Measurements from ENCODE around the gene TRIM66. TPM values are rescaled to one million over a fixed set of nuclear protein-coding genes. Genes with fewer than 3 reads are reported as not detected.

The TRIM66 gene
- polyA plus RNA-seq, 10 donors, result 0.89 to 6.8 (median 2.6) TPM

- DNase-seq, result peak in 2 of 3 donors; percentile 75 to 84
These were observed 35.6 kb upstream of the TRIM66 start for GRCh38 chr11:8717876-8718753.

GRCh38 chr11:8717544-8717875 lies 35.0 kb upstream of the TRIM66 start:
- no peak for DNase-seq

- peak in 1 of 3 donors; percentile 63 for DNase-seq
These were observed 33.0 kb upstream of the TRIM66 start for GRCh38 chr11:8715501-8715900.

GRCh38 chr11:8714622-8715225 lies 32.3 kb upstream of the TRIM66 start:
- no peak for DNase-seq

- DNase-seq, result peak in 1 of 3 donors; percentile 72
These were observed 31.4 kb upstream of the TRIM66 start for GRCh38 chr11:8713760-8714454.

GRCh38 chr11:8712506-8712905 lies 30.0 kb upstream of the TRIM66 start:
- no peak for DNase-seq

- DNase-seq, result no peak
These were observed 29.5 kb upstream of the TRIM66 start for GRCh38 chr11:8711895-8712442.

- DNase-seq, result peak in 1 of 3 donors; percentile 40
These were observed 27.3 kb upstream of the TRIM66 start for GRCh38 chr11:8709777-8710176.

- peak; percentile 93 to 96 (median 95) for DNase-seq
These were observed 26.7 kb upstream of the TRIM66 start for GRCh38 chr11:8709002-8709672.

GRCh38 chr11:8707541-8708191 lies 25.2 kb upstream of the TRIM66 start:
- peak in 2 of 3 donors; percentile 82 to 91 for DNase-seq

- DNase-seq, result no peak
These were observed 24.4 kb upstream of the TRIM66 start for GRCh38 chr11:8706673-8707432.

GRCh38 chr11:8705146-8705545 lies 22.7 kb upstream of the TRIM66 start:
- DNase-seq, result no peak

GRCh38 chr11:8704136-8704535 lies 21.7 kb upstream of the TRIM66 start:
- DNase-seq, result no peak

- DNase-seq, result no peak
These were observed 20.1 kb upstream of the TRIM66 start for GRCh38 chr11:8702598-8702915.

- no peak for DNase-seq
These were observed 19.6 kb upstream of the TRIM66 start for GRCh38 chr11:8701891-8702597.

- peak in 1 of 3 donors; percentile 44 for DNase-seq
These were observed 17.4 kb upstream of the TRIM66 start for GRCh38 chr11:8699903-8700302.

- DNase-seq, result no peak
These were observed 16.5 kb upstream of the TRIM66 start for GRCh38 chr11:8698917-8699441.

- no peak for DNase-seq
These were observed 15.9 kb upstream of the TRIM66 start for GRCh38 chr11:8698379-8698851.

- DNase-seq, result no peak
These were observed 14.6 kb upstream of the TRIM66 start for GRCh38 chr11:8697054-8697453.

- no peak for DNase-seq
These were observed 11.7 kb upstream of the TRIM66 start for GRCh38 chr11:8694137-8694536.

Data from muscle of back (tissue), 11 donors.